Effector memory CD4-positive, alpha-beta T cell (primary cell): ENCODE measurements around the gene CD84.
"Not testable (repeated sequence)": the region's sequence is repeated elsewhere in the genome, so short reads cannot be mapped to it uniquely, and the experiment has no call there.

Experiments used
- DNase-seq, 3 donors: peaks; one replicate each; pipeline ENCODE4 v3.0.0-alpha.2; 2020
- H3K27ac ChIP-seq: 2 replicates; pipeline ENCODE4 v1.7.0; 2013; ENCODE audit warnings: mild to moderate bottlenecking, low read length, moderate library complexity; ENCODE audit not compliant: insufficient read depth, poor library complexity, severe bottlenecking
- H3K27me3 ChIP-seq: replicated peaks from 2 replicates; pipeline ENCODE4 v1.7.0; 2013; ENCODE audit warnings: mild to moderate bottlenecking, low read length; ENCODE audit not compliant: insufficient read depth, control insufficient read depth, poor library complexity, severe bottlenecking
- H3K36me3 ChIP-seq: 2 replicates; pipeline ENCODE4 v1.7.0; 2013; ENCODE audit warnings: mild to moderate bottlenecking, low read length, moderate library complexity; ENCODE audit not compliant: control insufficient read depth, insufficient read depth
- H3K4me1 ChIP-seq: 2 replicates; pipeline ENCODE4 v1.7.0; 2013; ENCODE audit warnings: low read length, mild to moderate bottlenecking; ENCODE audit not compliant: control insufficient read depth, insufficient read depth, poor library complexity, severe bottlenecking
- H3K4me3 ChIP-seq: 2 replicates; pipeline ENCODE4 v1.7.0; 2013; ENCODE audit warnings: low read length, low read depth, mild to moderate bottlenecking; ENCODE audit not compliant: insufficient read depth, poor library complexity, severe bottlenecking
- H3K9me3 ChIP-seq: 2 replicates; pipeline ENCODE4 v1.7.0; 2013; ENCODE audit warnings: mild to moderate bottlenecking, low read length, moderate library complexity; ENCODE audit not compliant: control insufficient read depth
- total RNA-seq, 3 donors: gene quantifications; one replicate each; lab custom pipeline; 2026; lab: John Stamatoyannopoulos, UW

The CD84 gene
- 71.3 to 136 (median 98.6) reads per million in 3 donors for total RNA-seq

GRCh38 chr1:160579216-160579701, at the start of gene CD84:
Gene CD84, minus strand, starts transcription at chr1:160579496. Its CDS starts 59 bp downstream, at chr1:160579437.
- H3K27me3 ChIP-seq: no peaks in the 10 kb centered on the region
- no peaks in the 10 kb centered on the region for H3K9me3 ChIP-seq
- DNase-seq: no peak
- H3K27ac ChIP-seq: peak within 1 kb of the TSS; percentile 71
- no peaks in the 10 kb centered on the region for H3K36me3 ChIP-seq
- H3K4me3 ChIP-seq: peak within 1 kb of the TSS; percentile 64
- H3K4me1 ChIP-seq: peaks cover 40% of the 10 kb centered on the region

GRCh38 chr1:160628799-160629263, 49.5 kb upstream of the CD84 start:
- H3K27ac ChIP-seq: peak overlapping the region; percentile 92
- peaks cover 97% of the 10 kb centered on the region for H3K4me1 ChIP-seq
- peaks cover 26% of the 10 kb centered on the region for H3K36me3 ChIP-seq

GRCh38 chr1:160627677-160628289, 48.5 kb upstream of the CD84 start:
- H3K9me3 ChIP-seq, H3K27me3 ChIP-seq, H3K4me3 ChIP-seq: not testable (repeated sequence)
- Histone ChIP-seq H3K27ac (peak overlapping the region; percentile 92), H3K36me3 (peaks cover 20% of the 10 kb centered on the region), H3K4me1 (peaks cover 97% of the 10 kb centered on the region)
- peak in 1 of 3 donors; percentile 46 for DNase-seq

More at GRCh38 chr1:160628799-160629263, 49.5 kb upstream of the CD84 start:
- H3K4me3 ChIP-seq: no peak overlapping the region
- H3K27me3 ChIP-seq: no peaks in the 10 kb centered on the region
- peak in 1 of 3 donors; percentile 26 for DNase-seq
- no peaks in the 10 kb centered on the region for H3K9me3 ChIP-seq

- Histone ChIP-seq H3K27ac (peak overlapping the region; percentile 92), H3K4me3 (no peak overlapping the region), H3K36me3 (peaks cover 25% of the 10 kb centered on the region), H3K27me3 (no peaks in the 10 kb centered on the region), H3K9me3 (no peaks in the 10 kb centered on the region), H3K4me1 (peaks cover 91% of the 10 kb centered on the region)
- no peak for DNase-seq
Measured at GRCh38 chr1:160626509-160627342, 47.4 kb upstream of the CD84 start.

- Histone ChIP-seq H3K27me3 (no peaks in the 10 kb centered on the region), H3K4me1 (peaks cover 83% of the 10 kb centered on the region), H3K27ac (peak overlapping the region; percentile 92), H3K36me3 (peaks cover 25% of the 10 kb centered on the region), H3K9me3 (no peaks in the 10 kb centered on the region), H3K4me3 (no peak overlapping the region)
- DNase-seq: peak in 2 of 3 donors; percentile 40 to 45
Measured at GRCh38 chr1:160625725-160626498, 46.6 kb upstream of the CD84 start.

- DNase-seq: no peak
- Histone ChIP-seq H3K4me3 (no peak overlapping the region), H3K27me3 (no peaks in the 10 kb centered on the region), H3K27ac (peak overlapping the region; percentile 92), H3K9me3 (no peaks in the 10 kb centered on the region), H3K36me3 (peaks cover 22% of the 10 kb centered on the region), H3K4me1 (peaks cover 78% of the 10 kb centered on the region)
Measured at GRCh38 chr1:160625321-160625720, 46.0 kb upstream of the CD84 start.

GRCh38 chr1:160624464-160624863, 45.2 kb upstream of the CD84 start:
- peaks cover 28% of the 10 kb centered on the region for H3K36me3 ChIP-seq
- peak overlapping the region; percentile 51 for H3K27ac ChIP-seq
- H3K4me1 ChIP-seq: peaks cover 69% of the 10 kb centered on the region
- DNase-seq: no peak
- H3K9me3 ChIP-seq: no peaks in the 10 kb centered on the region
- no peaks in the 10 kb centered on the region for H3K27me3 ChIP-seq
- H3K4me3 ChIP-seq: no peak overlapping the region

GRCh38 chr1:160623862-160624261, 44.6 kb upstream of the CD84 start:
- peaks cover 63% of the 10 kb centered on the region for H3K4me1 ChIP-seq
- H3K9me3 ChIP-seq: no peaks in the 10 kb centered on the region
- peak overlapping the region; percentile 51 for H3K27ac ChIP-seq
- no peak overlapping the region for H3K4me3 ChIP-seq
- no peak for DNase-seq
- H3K36me3 ChIP-seq: peaks cover 34% of the 10 kb centered on the region
- no peaks in the 10 kb centered on the region for H3K27me3 ChIP-seq

GRCh38 chr1:160623227-160623633, 43.9 kb upstream of the CD84 start:
- H3K36me3 ChIP-seq: peaks cover 33% of the 10 kb centered on the region
- H3K27ac ChIP-seq: peak overlapping the region; percentile 51
- no peaks in the 10 kb centered on the region for H3K9me3 ChIP-seq
- peaks cover 57% of the 10 kb centered on the region for H3K4me1 ChIP-seq
- no peak overlapping the region for H3K4me3 ChIP-seq
- H3K27me3 ChIP-seq: no peaks in the 10 kb centered on the region
- DNase-seq: no peak
